Hematopoietic multipotent progenitor cell treated with erythropoietin and hydrocortisone succinate and interleukin-3 and kit ligand, for 6 days (in vitro differentiated cells): ENCODE results near the gene ALKBH5.

Source experiments
- DNase-seq: peaks from one replicate; pipeline ENCODE4 v3.0.0-alpha.2; 2015

Gene ALKBH5

GRCh38 chr17:18225121-18225641, 41.6 kb downstream of the ALKBH5 start, which contains the start of gene LLGL1:
Gene LLGL1, plus strand, starts transcription at chr17:18225635. Its CDS starts 48 bp downstream, at chr17:18225683.
- DNase-seq: peak; percentile 97

- peak; percentile 58 for DNase-seq
Observed at GRCh38 chr17:18225642-18226283, 42.1 kb downstream of the ALKBH5 start.

GRCh38 chr17:18226284-18226945, 42.8 kb downstream of the ALKBH5 start:
- DNase-seq: no peak

- no peak for DNase-seq
Observed at GRCh38 chr17:18227635-18228034, 44.0 kb downstream of the ALKBH5 start.

GRCh38 chr17:18228176-18228682, 44.6 kb downstream of the ALKBH5 start:
- no peak for DNase-seq

- DNase-seq: no peak
Observed at GRCh38 chr17:18229254-18229653, 45.6 kb downstream of the ALKBH5 start.

GRCh38 chr17:18229771-18230170, 46.1 kb downstream of the ALKBH5 start:
- no peak for DNase-seq

- no peak for DNase-seq
Observed at GRCh38 chr17:18230288-18231141, 46.9 kb downstream of the ALKBH5 start.

GRCh38 chr17:18231164-18231563, 47.5 kb downstream of the ALKBH5 start:
- DNase-seq: no peak

- DNase-seq: no peak
Observed at GRCh38 chr17:18233803-18234518, 50.3 kb downstream of the ALKBH5 start.

- DNase-seq: no peak
Observed at GRCh38 chr17:18234853-18235380, 51.3 kb downstream of the ALKBH5 start.

- DNase-seq: no peak
Observed at GRCh38 chr17:18235743-18236256, 52.2 kb downstream of the ALKBH5 start.

GRCh38 chr17:18236494-18236893, 52.9 kb downstream of the ALKBH5 start:
- no peak for DNase-seq

GRCh38 chr17:18237461-18237860, 53.8 kb downstream of the ALKBH5 start:
- DNase-seq: no peak

- no peak for DNase-seq
Observed at GRCh38 chr17:18238299-18238698, 54.7 kb downstream of the ALKBH5 start.

GRCh38 chr17:18240449-18240848, 56.8 kb downstream of the ALKBH5 start:
- DNase-seq: no peak

- DNase-seq: no peak
Observed at GRCh38 chr17:18241229-18241871, 57.7 kb downstream of the ALKBH5 start.

GRCh38 chr17:18245038-18245776, 61.6 kb downstream of the ALKBH5 start:
- DNase-seq: no peak

GRCh38 chr17:18246109-18246725, 62.6 kb downstream of the ALKBH5 start:
- DNase-seq: no peak
